GM23338 (cell line): ENCODE results near the gene WNK2.

ENCODE experiments used
- CREB1 ChIP-seq: fragments of 250-450 bp; sonication (Bioruptor Pico); IDR thresholded peaks from 2 replicates; pipeline ENCODE4 v1.5.0; 2020; ENCODE audit warnings: low read depth, mild to moderate bottlenecking, moderate library complexity
- POLR2AphosphoS5 ChIP-seq: IDR thresholded peaks from 2 replicates; pipeline ENCODE4 v1.6.1; 2016; ENCODE audit warnings: antibody characterized with exemption, low read depth
- STAT1 ChIP-seq: IDR thresholded peaks from one replicate; pipeline ENCODE4 v1.6.1; 2016; ENCODE audit warnings: antibody characterized with exemption; ENCODE audit not compliant: unreplicated experiment
- TF ChIP-seq, protein P1 (sequence below), 2 experiments: fragments of 200-600 bp in 1 of 2; sonication (generic) in 1 of 2; conservative IDR thresholded peaks; 2 replicates each; pipeline versions ENCODE4 v1.5.1 to v1.6.1; 2016 to 2017; ENCODE audit warnings: antibody characterized with exemption in 2 of 2, low read depth in 2 of 2, mild to moderate bottlenecking in 2 of 2, moderate library complexity in 1 of 2

- TF ChIP-seq STAT1 (no peak), CREB1 (CRISPR knock-in tag) (no peak), POLR2AphosphoS5 (no peak)
- TF ChIP-seq, protein P1, sequence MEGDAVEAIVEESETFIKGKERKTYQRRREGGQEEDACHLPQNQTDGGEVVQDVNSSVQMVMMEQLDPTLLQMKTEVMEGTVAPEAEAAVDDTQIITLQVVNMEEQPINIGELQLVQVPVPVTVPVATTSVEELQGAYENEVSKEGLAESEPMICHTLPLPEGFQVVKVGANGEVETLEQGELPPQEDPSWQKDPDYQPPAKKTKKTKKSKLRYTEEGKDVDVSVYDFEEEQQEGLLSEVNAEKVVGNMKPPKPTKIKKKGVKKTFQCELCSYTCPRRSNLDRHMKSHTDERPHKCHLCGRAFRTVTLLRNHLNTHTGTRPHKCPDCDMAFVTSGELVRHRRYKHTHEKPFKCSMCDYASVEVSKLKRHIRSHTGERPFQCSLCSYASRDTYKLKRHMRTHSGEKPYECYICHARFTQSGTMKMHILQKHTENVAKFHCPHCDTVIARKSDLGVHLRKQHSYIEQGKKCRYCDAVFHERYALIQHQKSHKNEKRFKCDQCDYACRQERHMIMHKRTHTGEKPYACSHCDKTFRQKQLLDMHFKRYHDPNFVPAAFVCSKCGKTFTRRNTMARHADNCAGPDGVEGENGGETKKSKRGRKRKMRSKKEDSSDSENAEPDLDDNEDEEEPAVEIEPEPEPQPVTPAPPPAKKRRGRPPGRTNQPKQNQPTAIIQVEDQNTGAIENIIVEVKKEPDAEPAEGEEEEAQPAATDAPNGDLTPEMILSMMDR (conservative IDR thresholded peaks at IDR 0.05; ENCODE audit: low read depth in 2 of 2) = no peak
These were observed 51.5 kb downstream of the WNK2 start for GRCh38 chr9:93235300-93235960.
